HG03196 (cell line): ENCODE data around the gene EHD3.

ENCODE experiments used
- ATAC-seq: cut with Tn5 transposase; IDR thresholded peaks from one replicate; pipeline ENCODE4 v1.9.1; 2021; ENCODE audit not compliant: unreplicated experiment

The EHD3 gene

DNA sequence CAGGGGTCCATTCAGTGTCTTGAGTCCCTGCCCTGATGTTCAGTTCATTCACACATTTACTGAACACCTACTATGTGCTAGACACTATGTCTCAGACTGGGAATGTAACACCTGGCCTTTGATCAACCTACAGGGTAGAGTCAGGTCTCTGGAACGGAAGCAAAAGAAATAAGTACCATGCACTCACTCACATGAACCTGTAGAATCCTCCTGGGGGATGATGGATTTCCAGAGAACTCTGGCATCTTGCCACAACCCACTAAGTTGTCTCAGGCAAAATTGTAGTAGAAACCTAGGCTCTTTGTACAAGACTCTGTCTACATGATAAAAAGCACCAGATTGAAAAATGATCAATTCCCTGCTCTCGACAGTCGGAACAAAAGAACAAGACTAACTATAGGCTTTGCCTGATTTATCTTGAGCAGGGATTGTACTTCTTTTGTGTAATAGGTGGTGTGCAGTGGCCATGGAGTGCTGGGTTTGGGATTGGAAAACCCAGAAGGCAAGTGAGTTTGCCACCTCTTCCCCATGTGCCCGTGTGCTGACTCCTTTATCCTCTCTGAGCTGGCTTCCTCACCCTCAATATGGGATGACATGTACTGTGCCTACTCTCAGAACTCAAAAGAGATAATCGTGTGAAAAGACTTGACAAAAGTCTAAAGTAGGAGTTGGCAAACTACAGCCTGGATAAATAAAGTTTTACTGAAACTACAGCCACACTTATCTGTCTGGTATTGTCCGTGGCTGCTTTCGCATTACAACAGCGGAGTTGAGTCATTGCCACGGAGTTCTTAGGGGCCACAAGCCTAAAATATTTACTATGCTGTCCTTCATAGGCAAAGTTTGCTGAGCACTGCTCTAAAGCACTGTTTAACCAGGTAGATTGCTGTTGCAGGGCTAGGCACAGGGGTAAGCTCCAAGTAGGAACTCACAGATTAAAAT lies 21.0 kb upstream of the EHD3 start:
- ATAC-seq = no peak

DNA sequence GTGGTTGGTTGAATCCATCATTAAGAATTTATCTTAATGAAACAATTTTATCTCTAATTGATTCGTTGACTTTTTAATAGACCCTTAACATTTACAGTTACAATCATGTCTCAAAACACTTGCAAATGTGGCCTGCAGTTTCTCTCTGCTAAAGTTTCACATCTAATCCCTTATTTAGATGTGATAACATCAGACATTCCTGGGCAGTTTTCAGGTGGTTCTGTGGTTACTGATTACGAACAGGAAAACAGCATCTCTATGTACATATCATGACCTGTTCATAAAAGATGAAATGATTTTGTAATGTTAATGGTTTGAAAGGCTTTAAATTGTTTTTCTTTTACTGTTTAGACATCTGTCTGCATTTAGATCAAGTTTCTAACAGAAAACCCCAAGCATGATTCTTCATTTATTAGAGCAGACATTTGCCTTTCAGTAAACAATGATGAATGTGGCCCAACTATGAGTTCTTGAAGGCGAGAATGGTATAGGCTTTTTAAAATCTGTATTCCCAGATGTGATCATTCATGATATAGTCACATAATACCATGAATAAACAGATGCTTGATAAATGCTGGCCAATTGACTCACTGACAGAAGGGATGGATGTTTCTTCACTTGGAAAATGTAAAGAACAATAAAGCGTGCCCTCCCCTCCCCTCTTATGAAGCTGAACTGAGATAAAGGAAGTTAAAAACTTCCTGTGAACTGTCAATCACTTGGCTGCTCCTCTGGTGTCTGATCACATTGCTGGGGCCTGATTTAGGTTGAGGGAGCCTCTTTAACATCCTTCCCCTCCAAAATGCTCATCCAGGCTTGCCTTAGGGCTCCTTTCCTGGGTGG lies 20.1 kb upstream of the EHD3 start:
- ATAC-seq = no peak

DNA sequence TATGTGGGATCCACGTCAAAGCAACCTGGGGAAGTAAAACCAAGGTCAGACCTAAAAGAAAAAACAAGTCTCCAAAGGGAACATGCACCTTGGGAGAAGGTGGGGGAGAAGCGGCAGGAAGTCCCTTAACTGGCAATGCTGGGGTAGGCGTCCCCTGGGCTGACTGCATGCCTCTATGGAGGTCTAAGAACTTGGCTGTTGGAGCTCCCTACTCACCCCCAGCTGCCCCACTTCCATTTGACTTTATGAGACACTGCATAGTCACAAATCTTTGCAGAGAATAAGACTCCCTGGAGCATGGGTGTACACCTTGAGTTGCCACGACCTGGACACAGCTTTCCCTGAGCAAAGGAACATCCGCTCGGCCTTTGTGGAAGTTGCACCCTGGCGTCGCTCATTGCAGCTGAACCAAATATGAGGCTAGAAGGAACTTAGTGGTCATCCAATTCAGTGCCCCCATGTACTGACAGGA lies 19.5 kb upstream of the EHD3 start:
- no peak for ATAC-seq

DNA sequence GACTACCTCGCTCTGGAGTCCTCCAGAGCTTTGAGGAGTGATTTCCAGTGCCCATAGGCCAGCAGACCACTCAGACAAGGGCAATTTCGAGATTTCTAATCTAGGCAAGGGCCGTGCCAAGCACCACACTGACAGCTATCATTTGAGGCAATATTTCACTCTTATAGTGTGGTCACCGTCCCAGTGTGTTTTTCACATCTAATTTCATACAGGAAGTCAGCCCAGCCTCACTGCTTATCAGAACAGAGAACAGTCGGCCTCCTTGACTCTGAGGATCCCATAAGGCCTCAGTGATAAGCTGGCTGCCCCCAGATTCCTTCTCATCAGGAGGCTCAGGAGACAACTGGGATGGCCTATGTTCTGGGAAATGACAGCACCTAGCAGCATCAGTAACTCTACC lies 17.2 kb upstream of the EHD3 start:
- ATAC-seq = peak; percentile 45

DNA sequence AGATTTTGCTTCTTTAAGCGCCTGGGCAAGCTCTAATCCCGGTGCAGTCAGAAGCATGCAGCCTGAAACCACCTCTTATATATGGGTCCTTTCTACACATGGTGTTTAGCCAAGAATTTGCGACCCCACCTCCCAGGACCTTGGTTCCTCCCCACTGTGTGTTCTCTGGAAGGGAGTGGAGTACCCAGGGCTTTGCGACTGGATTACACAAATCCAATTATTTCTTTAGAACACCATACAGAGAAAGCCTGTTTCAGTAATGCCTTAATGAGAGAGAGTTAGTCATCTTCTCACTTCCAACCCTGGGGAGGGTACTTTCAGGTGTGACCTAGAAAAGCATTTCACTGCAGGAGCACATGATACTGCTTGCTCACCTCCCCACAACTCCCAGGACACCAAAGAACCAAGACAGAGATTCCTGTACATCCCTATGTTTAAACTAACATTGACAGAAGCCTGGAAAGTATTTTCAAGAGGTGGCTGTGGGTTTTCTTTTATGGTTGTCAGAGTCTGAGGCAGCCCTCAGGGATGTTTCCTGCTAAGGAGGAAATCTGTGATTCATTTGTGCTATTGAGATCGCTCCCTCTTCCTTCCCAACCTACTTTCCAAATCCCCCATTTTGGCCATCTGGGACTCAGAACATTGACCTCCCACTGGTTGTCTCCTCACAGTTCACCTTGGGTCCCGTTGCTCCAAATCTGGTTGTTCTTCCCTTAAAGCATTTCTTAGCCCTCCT lies 16.3 kb upstream of the EHD3 start, which contains the start of gene CAPN14:
Gene CAPN14, minus strand, starts transcription at position 51 of the 736 bp plus-strand sequence. CDS start 12,068 bp downstream, outside the sequence.
- no peak for ATAC-seq

DNA sequence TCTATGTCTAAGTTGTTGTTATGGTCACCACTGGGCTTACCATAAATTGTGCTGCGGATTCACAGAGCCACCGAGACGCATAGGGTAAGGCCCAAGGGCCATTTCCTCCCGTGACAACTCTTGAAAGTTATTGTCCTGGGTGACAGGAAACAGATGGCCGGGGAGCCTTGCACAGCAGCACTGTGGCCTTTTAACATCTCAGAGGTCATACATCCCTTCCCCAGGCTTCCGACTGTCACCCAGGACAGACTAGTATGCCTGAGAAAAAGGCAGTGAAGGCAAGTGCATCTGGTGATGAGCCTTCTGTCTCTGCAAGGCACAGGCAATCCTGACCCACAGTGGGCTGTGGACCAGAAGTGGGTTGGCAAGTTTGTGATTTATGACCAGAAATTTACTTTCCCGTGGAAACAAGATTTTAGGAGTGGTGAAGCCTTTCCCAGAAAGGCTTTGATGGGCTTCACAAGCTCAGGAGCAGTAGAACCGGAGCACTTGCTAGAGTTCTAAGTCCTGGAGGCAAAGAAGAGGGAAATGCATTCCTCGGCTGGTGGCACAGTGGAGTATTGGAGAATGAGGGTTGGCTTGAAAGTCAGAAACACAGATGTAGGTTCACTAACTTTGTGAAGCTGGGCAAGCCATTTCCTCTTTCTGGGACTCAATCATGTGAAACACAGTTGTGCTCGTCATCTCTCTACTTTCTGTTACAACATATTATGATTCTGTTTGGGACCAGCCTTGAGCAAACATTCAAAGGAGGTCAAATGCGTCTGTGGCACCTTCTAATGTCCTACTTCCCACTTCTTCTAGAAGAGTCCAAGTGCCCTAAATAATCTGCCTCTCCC lies 14.6 kb upstream of the EHD3 start:
- peak; percentile 70 for ATAC-seq

DNA sequence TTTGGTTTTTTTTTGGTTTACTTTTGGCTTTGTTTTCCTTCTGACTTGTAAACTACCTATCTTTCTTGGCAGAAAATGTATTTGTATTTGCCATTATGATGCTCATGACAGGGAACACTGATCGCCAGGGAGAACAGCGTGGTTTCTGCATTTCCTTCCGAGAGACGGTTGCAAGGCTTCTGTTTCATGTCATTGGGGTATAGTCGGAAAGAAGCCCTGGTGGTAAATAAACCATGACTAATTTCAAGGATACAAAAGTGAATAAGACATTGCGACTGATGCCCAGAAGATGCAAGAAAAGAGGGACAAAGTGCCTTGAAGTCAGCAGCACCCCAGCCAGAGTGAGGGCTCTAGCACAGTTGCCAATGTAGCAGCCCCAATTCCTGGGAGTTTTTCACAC lies 12.4 kb upstream of the EHD3 start:
- ATAC-seq = no peak

DNA sequence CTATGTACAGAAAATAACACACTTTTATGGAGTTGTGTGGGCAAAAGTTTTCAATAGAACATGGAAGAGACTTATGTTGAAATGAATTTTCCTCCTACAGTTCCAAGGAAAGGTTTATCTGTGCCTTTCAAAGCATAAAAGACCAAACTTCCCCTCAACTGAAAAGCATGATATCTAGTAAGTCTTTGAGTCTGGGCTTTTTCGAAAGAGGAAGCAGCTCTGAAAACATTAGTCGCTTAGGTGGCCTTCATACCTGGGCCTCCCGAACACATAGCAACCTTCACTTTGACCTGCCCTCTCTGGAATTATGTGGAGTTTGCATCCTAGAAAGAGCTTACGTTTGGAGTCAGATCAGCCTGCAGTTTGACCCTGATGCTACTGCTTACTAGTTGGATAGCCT lies 11.9 kb upstream of the EHD3 start:
- no peak for ATAC-seq

DNA sequence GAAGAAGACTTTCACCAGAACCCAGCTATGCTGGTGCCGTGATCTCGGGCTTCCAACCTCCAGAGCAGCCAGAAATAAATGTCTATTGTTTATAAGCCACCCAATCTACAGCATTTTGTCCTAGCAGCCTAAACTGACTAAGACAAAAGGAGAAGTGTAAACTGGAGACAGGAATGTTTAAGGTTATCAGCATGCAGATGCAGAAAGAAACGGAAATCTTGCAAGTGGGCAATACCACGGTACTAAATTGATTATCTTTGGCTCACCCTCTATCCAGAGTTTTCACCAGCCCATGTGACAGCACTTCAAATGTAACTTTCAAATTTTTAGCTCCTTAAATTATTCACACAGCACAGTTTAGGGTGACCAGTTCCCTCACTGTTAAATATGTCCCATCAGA lies 10.9 kb upstream of the EHD3 start:
- no peak for ATAC-seq

DNA sequence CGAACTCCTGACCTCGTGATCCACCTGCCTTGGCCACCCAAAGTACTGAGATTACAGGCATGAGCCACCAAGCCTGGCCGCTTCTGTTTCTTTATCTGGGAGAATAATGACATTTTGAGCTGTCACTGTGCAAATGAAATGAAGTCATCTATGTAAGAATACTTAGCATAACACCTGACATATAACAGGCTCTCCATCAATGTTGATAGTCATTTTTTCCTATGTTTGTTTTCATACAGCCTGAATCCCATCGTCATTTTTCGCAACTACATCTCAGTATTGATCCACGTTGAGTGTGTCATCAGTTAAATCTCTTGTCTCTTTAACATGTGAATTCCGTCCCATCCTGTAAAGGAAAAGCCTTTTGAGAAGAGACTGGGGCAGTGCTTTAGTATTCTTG lies 10.2 kb upstream of the EHD3 start:
- ATAC-seq = no peak

DNA sequence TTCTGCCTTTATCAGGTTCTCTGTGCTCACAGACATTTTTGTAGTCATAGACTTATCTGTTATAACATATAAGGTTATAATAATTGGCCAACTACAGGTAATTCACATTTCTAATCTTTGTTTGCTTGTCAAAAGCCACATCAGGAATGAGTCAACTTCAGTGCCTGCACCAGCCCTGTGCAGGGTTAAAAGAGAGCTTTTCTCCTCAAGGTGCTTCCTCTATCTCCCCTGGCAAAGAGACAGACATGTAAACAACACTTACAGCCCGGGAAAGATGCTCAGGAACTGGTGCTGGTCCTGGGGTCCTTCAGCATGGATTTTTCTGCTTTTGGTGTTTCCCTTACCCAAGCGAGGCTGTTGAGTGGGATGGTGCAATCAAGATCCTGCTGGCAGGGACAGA lies 7.7 kb upstream of the EHD3 start:
- no peak for ATAC-seq

DNA sequence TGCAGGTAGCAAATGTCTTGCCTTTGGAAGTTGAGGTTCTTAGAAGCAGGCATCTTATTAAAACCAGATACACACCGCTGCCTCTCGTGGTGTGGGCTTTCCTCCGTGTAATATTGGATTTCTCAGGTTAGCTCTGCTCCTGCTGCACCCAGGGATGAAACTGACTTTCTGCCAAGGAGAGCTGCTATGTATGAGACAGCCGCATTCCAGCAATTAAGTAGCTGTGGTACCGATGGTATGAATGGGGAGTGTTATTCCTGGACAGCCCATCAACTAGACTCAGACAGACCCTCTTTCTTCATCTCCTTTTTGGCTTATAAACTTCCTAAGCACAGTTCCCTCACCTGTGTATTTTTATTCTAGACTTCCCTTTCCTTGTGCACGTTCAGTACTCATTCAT lies 6.8 kb upstream of the EHD3 start:
- no peak for ATAC-seq

DNA sequence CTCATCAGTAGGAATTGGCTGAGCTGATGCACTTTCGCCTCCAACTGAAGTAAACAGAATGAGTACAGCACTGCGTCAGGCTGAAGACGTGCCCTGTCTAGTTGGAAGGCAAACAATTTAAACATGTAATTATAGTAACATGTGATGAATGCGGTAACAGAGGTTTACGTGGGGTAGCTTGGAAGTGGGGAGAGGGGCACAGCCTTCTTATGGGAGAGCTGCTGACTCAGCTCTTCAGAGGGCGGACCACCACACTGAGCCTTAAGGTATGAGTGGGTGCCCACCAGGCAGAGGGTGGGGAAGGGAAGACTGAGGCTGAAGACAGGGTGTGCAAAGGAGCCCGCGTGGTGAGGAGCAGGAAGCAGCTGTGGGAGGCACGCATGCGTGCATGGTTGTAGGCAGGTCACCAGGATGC lies 6.2 kb upstream of the EHD3 start:
- no peak for ATAC-seq

DNA sequence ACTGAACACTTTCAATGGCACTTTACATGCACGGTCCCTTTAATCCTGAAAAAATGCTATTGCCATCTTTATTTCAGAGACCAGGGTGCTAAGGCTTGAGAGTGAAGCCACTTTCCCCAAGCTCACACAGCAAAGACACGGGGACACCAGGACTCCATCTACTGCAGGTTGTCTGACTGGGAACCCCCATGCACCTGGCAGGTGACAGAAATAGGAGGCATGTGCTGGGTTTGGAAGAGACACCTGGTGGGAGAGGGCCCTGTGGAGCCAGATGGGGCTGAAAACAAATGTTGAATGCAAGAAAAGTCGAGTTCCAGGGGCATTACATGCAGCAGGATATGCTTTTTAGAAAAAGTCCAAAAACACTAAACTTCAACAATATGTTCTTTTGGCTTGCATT lies 5.2 kb upstream of the EHD3 start:
- no peak for ATAC-seq

DNA sequence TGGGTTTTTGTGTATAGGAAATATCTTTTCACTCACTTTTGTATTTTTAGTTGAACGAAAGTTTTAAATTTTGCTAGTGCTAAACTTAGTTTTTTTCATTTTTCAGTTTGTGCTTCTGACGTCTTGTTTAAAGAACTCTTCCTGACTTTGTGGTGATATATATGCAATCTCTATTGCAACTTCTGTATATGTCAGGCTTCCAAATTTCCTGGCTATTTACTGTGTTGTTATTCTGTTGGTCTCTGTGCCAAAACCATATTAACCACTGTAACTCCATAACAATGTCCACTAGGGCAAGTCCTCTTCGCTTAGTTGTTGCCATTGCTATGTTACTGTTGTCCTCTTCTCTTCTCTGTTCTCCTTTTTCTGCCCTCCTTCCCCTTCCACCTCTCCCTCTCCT lies 3.2 kb upstream of the EHD3 start:
- ATAC-seq = no peak

DNA sequence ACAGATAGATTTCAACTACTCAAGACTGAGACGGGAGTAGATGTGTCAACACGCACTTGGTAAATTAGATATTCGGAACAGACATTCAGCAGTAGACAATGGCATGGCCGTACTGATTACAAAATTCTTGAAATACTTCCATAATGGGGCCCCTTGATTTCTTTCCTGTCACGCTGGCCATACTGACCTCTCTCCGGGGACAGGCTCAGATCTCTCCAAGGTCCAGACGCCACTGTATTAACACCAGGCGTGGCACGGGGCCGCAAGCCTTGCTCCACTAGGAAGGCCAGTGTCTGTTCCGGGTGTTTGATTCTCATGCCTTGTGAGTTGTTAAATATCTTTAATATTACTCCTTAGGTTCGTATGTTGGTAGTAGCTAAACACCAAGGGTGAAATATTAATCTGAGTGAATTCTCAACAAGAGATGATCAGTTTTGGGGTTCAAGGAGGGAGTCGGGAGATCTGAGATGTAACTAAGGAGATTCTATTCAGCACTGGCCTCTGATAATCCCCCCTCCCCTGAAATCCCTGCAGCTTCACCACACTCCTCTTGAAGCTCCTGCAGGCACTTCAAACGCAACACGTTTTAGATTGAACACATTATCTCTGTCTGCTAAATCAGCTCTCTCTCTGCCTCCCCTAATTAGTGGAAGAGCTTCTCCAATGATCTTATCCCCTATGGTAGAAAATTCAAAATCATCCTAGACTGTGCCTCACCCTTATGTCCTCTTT lies 2.2 kb upstream of the EHD3 start:
- ATAC-seq = no peak

DNA sequence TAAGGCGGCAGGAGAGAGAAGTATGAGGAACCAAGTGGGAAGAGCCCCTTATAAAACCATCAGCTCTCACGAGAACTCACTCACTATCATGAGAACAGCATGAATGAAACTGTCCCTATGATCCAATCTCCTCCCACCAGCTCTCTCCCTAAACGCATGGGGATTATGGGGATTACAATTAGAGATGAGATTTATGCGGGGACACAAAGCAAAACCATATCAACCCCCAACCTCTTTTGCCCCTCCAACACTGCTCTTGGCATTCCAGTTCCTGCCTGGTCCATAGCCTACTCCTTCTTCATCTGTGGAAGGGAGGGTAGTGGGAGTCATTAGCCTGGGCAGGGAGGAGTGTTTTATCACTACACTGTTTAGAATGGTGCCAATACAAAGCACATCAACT lies 1.4 kb upstream of the EHD3 start:
- no peak for ATAC-seq

DNA sequence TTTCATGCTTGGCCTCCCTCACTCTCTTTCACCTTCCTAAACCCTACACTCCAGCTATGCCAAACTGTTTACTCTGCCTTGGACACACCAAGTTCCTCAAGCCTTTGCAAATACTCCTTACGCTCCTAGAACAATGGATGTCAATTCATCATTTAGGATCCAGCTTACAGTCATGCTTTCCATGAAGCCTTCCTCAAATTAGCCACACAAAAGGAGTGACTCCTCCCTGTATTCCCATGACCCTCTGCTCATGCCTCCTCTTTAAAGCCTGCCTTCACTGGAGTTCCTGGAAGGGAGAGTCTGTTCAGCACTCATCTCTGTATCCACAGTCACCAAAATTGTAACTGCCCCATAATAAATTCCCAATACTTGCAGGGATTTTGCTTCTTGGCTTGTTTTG lies 721 bp upstream of the EHD3 start:
- ATAC-seq = no peak

DNA sequence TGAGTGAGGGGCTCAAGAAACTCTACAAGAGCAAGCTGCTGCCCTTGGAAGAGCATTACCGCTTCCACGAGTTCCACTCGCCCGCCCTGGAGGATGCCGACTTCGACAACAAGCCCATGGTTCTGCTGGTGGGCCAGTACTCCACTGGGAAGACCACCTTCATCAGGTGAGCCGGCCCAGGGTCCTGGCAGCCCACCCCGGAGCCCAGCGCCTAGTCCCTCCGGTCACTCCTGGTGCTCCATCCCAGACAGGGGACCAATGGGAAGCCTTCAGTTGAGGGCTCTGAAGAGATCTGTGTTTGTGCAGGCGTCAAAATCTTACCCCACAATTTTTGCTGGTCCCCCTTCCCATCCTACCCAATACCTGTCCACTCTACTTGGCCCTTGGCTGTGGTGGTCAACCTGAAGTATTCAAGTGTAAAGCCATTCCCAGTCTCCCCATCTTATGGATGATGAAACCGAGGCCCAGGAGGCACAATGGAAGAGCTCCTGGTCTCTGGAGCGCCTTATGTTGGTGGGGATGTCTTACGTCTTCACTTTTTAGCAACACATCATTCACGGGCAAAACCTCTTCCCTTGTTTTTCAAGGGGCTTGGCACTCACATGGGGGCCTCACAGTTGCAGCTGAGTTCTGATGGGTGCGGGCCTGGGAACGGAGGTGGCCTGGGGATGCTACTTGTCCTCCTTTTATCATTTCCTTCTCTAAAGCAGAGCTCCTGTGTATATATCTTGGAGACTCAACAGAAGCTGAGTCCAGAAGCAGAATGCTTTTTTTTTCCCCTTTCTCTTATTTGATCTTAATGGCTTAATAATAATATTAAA lies 941 bp downstream of the EHD3 start:
- ATAC-seq = no peak
